HG02588 (cell line): ENCODE measurements around the gene KDF1.

ENCODE experiments used
- ATAC-seq: cut with Tn5 transposase; IDR thresholded peaks from one replicate; pipeline ENCODE4 v1.9.1; 2021; ENCODE audit warnings: mild to moderate bottlenecking, moderate library complexity; ENCODE audit not compliant: unreplicated experiment

The KDF1 gene, protein sequence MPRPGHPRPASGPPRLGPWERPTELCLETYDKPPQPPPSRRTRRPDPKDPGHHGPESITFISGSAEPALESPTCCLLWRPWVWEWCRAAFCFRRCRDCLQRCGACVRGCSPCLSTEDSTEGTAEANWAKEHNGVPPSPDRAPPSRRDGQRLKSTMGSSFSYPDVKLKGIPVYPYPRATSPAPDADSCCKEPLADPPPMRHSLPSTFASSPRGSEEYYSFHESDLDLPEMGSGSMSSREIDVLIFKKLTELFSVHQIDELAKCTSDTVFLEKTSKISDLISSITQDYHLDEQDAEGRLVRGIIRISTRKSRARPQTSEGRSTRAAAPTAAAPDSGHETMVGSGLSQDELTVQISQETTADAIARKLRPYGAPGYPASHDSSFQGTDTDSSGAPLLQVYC

DNA sequence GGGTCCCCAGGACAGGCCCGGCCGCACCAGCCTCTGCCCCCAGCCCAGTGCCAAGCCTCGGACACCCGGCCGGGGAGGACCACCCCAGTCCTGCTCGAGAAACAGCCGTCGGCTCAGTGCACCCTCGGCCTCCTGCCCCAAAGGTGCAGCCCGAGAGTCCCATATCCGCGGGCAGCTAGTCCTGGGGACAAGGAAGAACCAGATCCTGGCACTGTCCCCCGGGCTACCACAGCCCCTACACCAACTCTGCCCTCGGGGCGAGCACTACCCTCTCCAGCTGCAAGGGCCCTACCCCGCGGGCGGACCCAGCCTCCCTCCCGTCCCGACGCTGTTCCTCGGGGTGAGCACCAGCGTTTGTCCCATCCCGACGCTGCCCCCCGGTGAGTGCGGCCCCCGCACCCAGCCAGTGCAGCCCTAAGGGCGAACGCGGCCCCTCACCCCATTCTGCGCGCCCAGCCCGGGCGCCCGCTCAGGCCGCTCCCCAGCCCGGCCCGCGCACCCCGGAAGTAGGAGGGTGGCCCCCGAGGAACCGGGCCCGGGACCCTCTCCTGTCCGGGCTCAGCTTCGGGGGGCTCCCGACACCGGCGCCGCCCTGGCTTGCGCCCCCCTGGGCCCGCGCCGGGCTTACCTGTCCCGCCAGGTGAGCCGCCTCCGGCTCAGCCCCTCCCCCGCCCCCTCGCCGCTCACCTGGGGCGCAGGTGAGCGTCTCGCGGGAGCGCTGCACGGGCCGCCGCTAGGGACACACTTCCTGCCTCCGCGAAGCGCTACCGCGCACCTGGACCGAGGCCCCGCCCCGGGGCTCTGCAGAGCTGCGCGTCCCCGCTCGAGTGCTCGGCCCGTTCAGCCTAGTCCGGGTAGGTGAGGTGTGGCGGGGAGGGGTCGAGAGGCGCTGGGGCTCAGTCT, at the start of gene KDF1:
Gene KDF1 (minus strand): TSS at position 747 of the 903 bp plus-strand sequence. CDS start 8,088 bp downstream, outside the sequence.
- ATAC-seq = no peak

DNA sequence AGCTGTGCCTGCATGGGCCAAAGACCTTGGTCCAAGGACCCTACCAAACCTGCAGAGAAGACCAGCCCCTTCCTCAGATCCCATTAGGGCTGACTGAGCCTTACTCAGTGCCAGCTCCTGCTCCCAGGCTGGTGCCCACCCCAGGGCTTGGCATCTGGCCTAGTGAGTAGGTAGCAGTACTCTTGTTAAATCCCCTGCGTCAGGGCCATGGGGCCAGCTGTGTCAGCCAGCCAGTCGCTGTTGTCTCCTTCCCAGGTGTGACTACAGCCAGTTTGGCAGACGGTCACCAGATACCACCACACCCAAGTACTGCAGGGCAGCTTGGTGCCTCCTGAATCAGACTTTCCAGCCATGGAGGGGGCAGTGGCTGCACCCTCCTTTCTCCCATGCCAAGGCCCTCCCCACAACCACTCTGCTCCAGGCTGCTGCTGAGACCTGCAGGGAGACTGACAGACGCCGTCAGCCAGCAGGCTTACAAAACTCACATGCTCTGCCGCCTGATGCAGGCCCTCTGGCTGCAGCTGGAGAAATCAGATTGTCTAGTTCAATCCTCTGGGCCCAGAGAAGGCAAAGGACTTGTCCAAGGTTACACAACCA, 49.4 kb upstream of the KDF1 start:
- no peak for ATAC-seq

GRCh38 chr1:27007909-27008582, 47.8 kb upstream of the KDF1 start:
- no peak for ATAC-seq

DNA sequence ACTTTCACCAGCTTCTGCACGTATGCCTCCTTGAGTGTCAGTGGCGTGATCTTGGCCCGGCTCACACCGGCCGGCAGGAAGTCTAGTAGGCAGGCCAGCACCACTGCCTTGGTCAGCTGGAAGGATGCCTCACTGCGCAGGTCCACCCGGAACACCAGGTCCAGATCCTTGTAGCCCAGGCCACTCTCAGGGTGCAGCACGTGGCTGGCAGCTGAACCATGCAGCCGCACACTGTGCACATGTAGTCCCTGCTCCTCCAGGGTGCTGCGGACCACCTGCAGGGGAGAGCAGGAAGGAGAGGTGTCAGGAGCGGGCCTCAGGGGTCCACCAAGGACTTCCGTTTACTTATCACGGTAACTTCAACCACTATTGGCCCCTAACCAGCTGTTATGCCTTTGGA, 46.4 kb upstream of the KDF1 start:
- ATAC-seq = no peak

DNA sequence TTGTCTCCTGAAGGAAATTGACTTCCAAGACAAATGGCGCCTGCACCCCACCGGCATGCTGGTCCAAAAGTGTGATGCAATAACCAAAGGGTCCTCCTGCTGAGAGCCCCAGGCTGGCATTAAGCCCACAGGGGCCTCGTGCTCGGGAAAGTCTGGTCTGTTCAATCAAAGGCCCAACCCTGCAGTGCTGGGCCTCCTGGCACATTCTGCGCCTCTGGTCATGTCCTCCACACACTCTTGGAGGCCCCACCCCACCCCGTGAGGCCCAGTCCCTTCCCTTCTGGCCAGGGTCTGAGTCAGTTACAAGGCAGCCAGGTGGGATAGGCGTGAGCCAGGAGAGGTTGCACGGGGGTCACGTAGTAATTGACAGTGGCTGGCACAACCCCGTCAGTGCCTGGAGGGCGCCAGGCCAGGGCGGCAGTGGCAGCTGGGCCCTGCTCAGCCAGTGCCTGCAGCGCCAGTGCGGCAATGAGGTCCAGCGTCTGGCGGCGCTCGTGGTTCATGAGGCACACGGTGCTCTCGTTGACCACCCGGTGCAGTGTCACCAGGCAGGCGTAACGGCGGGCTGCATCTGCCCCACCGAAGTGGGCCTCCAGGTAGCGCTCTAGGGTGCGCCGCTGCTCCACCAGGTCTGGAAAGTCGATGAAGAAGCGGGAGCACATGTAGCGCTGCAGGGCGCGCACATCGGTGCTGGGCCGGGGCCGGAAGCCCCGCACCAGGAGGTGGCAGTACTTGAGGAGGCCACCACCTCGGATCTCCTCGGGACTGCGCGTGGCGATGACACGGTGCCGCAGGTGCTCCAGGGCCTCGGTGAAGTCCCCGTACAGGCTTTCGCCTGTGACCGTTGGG, 45.6 kb upstream of the KDF1 start:
- no peak for ATAC-seq

DNA sequence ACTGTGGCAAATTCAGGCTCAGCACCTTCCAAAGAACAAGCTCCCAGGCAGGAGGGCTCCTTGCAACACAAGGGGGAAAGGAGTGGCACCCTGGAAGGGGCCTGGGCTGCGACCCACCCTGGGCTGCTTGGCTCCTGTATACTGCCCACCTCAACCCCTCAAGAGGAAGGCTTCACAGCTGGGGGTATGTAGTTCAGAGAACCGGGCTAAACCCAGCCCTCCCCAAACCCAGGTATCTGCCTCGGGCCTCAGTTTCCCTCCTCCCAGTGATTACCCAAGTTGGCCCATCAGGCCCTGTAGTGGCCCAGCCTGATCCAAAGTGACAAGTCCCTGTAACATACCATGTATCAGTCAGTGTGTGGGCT, 44.9 kb upstream of the KDF1 start:
- ATAC-seq = no peak

DNA sequence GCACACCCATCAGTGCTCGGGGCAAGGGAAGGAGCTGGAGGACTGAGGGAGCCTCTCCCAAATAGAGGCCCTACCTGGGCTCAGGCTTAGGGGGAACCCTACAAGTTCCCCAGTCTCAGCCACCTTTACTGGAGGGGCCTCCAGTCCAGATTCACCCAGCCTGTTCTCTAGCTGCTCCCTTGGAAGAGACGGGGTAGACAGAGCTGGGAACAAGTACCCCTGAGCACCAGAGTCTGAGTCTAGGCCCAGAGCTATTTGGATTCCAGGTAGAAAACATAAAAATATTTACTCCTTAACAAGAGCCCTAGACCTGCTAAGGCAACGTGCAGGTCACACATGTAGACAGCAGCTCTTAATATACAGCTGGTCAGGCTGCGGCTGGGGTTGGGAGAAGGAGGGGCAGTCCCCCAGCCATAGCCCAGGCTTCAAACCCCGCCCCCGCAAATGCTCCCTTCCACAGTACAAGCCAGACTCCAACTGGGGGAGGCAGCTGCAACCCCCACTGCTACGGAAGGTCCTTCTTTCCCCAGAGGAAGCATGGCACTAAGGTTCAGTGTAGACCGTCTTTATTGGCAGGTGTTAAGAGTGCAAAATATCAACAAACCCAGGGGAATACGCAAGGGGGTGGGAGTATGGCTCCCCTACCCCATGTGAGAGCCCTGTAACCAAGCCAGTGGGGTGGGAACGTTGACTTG, 44.4 kb upstream of the KDF1 start:
- ATAC-seq = no peak

DNA sequence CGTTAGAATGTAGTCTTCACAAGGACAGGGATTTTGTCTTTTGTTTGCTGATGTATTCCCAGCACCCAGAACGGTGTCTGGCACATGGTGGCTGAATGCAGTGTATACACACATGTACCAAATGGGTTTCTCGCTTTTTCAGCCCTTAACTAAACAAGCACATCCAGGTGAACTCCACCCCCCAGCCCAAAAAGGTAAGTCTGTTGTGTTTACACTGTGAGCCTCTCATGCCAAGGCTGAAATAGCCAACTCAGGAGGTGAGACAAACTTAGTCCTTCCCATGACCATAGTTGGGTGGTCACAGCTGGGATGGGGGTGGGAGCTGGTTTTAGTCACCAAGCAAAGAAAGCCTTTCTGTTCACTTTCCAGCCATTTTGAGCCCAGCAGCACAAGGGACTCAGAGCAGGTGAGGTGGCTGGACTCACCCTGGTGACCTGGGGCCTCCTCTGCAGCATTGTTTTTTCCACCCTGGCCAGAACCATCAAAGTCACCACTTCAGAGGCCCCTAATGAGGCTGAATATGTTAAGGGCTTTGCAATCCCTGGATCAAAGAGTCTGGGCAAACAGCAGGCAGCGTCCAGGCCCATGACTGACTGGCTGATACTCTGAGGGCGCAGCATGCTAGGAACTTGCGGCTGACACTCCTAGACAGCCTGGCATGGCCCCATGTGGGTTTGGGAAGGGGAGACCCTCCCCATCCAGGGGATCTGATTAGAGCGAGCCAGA, 43.6 kb upstream of the KDF1 start:
- no peak for ATAC-seq

- ATAC-seq = no peak
Measured at GRCh38 chr1:27001570-27002360, 41.5 kb upstream of the KDF1 start.

DNA sequence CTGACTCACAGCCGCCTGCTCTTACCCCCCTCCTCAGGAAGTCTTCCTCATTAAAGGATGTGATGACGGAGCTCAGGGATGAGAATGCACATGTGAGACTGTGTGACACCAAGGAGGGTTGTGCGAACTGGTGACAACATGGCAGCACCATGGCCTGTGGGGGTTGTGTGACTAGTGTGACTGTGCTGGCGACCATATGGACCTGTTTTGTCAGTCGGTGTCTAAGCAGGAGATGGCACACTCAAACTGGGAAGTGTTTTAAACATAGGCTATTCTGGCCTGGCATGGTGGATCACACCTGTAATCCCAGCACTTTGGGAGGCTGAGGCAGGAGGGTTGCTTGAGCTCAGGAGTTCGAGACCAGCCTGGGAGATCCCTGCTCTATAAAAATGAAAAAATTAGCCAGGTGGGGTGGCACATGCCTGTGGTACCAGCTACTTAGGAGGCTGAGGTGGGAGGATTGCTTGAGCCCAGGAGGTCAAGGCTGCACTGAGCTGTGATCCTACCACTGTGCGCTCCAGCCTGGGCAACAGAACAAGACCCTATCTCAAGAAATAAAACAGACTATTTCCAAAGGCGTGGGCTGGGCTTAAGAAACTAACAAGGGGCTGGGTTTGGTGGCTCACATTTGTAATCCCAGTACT, 40.7 kb upstream of the KDF1 start:
- no peak for ATAC-seq

GRCh38 chr1:27000090-27000816, 40.0 kb upstream of the KDF1 start:
- no peak for ATAC-seq

DNA sequence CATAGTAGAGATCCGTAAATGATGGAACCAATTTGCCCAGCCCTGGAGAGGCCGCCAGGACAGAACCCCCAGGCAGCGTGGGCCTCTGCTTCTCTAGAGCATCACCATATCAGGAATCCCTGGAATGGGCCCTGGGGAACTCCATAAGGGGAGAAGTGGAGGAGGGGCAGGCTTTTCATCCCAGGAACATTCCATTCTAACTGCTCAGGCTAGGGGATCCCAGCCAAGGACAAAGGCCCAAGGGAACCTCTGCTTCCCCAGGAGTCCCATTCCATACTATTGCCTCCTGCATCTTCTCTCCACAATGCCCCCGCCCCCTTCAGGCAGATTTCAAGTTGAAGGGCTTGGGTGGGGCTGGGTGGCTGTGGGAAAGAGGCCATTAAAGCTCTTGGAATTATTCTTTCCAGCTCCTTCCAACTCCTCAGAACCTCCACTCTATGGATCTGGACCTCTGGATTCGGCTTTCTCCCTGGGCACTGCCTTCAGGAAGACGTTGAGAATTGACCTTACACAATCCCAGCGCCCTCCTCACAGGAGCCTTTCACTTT, 39.2 kb upstream of the KDF1 start:
- no peak for ATAC-seq

GRCh38 chr1:26998429-26999300, 38.4 kb upstream of the KDF1 start:
- no peak for ATAC-seq

DNA sequence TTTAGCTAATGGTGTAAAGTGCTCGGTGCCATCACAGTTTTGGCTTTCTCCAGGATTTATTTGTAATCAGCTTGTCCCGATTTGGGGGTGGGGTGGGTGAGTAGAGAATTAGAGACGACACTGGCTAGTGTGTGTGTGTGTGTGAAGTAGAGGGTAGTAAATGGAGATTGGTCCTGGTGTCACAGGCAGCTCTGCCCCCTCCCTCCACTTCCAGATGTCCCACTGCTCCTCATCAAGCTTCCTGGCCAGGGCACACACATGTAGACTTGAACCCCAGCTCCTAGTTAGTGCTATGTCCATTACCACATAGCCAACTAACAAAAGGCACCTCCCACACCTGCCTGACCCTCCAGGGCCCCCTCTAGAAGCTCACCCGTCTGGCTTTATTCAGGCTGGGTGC, 36.4 kb upstream of the KDF1 start:
- ATAC-seq = no peak

DNA sequence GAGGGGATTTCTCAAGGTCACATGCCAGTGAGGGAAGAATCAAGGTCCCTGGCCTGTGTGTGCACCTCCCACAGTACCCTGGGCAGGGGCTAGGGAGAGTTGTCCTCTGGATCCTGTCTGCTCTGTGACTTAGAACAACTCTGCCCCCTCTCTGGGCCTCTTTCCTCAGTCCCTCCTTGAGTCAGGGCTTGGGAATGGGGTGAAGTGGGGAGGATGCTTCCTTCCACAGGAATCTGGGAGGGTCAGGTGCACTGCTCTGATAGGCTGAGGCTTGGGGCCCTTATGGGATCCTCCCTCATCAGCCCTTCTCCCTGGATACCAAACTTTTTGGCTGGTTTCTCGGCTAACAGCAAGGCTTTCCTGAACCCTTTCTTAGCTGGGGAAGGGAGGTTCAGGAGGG, 35.8 kb upstream of the KDF1 start:
- no peak for ATAC-seq
